H1 (cell line): ENCODE results near the gene SLC22A9. TPM values are rescaled to one million over a fixed set of nuclear protein-coding genes. Genes with fewer than 3 reads are reported as not detected.

Experiments used
- polyA plus RNA-seq, 7 experiments: library from polyadenylated mRNA; depleted of rRNA in 3 of 7; stranded (reverse) in 5 of 7; unstranded in 2 of 7; fragments of >200 nt in 5 of 7; fragments of 200-250 nt in 2 of 7; gene quantifications; 1 replicate in 5 of 7; 2 replicates in 1 of 7; 4 replicates in 1 of 7; pipeline versions ENCODE4 v1.2.1 to v1.2.3, GENCODE V29; 2011 to 2013; ENCODE audit warnings: missing spikeins in 2 of 7, mixed read lengths in 2 of 7
- total RNA-seq: library from RNA; stranded (reverse); fragmentation: NEBNext Ultra II Directional; extraction: Animal tissue kit (Norgen Biotek cat#: 25700); gene quantifications from 2 replicates; pipeline ENCODE4 v1.2.1, GENCODE V29; 2021

Gene SLC22A9
- total and polyA plus RNA-seq, 2 of the 8 experiments (the other 6 are each of a cell fraction or from before 2014, with no cell fraction given): not detected

Other genes starting within 250 kb of the SLC22A9 start
- gene SLC22A24, start 225.6 kb upstream of the SLC22A9 start, total RNA-seq: not detected in 2 replicates
- not detected in 2 replicates for gene SLC22A24, start 225.6 kb upstream of the SLC22A9 start, polyA plus RNA-seq (2011; rRNA removed)
- not detected in 2 replicates for gene SLC22A25, start 126.2 kb upstream of the SLC22A9 start, total RNA-seq
- gene SLC22A25, start 126.2 kb upstream of the SLC22A9 start, polyA plus RNA-seq (2011; rRNA removed): not detected in 2 replicates
- gene PLAAT5, start 121.4 kb downstream of the SLC22A9 start, total RNA-seq: 12.8 and 16.0 TPM in 2 replicates
- gene PLAAT5, start 121.4 kb downstream of the SLC22A9 start, polyA plus RNA-seq (2011; rRNA removed): 11.4 and 18.7 TPM in 2 replicates
- 1.3 and 1.6 TPM in 2 replicates for gene LGALS12, start 136.3 kb downstream of the SLC22A9 start, total RNA-seq
- 2.9 and 3.2 TPM in 2 replicates for gene LGALS12, start 136.3 kb downstream of the SLC22A9 start, polyA plus RNA-seq (2011; rRNA removed)
- 2.6 and 2.8 TPM in 2 replicates for gene PLAAT4, start 167.0 kb downstream of the SLC22A9 start, total RNA-seq
- 3.9 and 4.1 TPM in 2 replicates for gene PLAAT4, start 167.0 kb downstream of the SLC22A9 start, polyA plus RNA-seq (2011; rRNA removed)
- 0.61 TPM in 1 of 2 replicates, not detected in the other for gene PLAAT2, start 193.6 kb downstream of the SLC22A9 start, total RNA-seq
- 0.39 and 0.42 TPM in 2 replicates for gene PLAAT2, start 193.6 kb downstream of the SLC22A9 start, polyA plus RNA-seq (2011; rRNA removed)
- gene PLAAT3, start 244.6 kb downstream of the SLC22A9 start, total RNA-seq: 109 and 117 TPM in 2 replicates
- gene PLAAT3, start 244.6 kb downstream of the SLC22A9 start, polyA plus RNA-seq (2011; rRNA removed): 170 and 190 TPM in 2 replicates